ENCODE measurements around the gene POLD4. TPM values are rescaled to one million over a fixed set of nuclear protein-coding genes. Genes with fewer than 3 reads are reported as not detected.
"Not testable (repeated sequence)": the region's sequence is repeated elsewhere in the genome, so short reads cannot be mapped to it uniquely, and the experiment has no call there.

Gene POLD4
- total RNA-seq, 1 donor from 2014 or later, result 32.0 TPM

DNA sequence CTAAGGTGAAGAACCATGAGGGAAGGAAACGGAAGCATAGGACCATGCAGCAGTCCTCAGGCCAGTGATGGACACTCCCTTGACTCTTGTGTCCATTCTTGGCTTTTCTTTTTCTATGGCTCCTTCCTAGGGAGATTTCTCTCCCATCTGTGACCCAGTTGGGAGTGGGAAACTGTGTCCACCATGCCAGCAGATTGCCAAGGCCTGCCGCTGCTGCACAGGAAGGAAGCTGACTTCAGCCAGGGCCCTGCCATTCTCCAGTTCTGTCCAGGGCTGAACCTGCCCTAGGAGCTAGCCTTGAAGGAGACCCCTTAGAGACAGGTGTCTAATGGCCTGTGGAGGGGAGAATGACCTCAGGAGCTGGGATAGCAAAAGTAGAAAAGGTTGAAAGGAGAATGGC is 32.7 kb downstream of the POLD4 start:
- Mint-ChIP-seq H3K27me3 (ENCODE audit: low read depth) (peaks cover 4% of the 10 kb centered on the region), H3K4me3 (no peak overlapping the region), H3K36me3 (peaks cover 2% of the 10 kb centered on the region), H3K27ac (no peak overlapping the region), H3K9me3 (no peaks in the 10 kb centered on the region), H3K4me1 (peaks cover 10% of the 10 kb centered on the region)
- no peak for DNase-seq (ENCODE audit: low spot score in 2 of 2, unreplicated experiment in 2 of 2)
- TF ChIP-seq, protein P1, sequence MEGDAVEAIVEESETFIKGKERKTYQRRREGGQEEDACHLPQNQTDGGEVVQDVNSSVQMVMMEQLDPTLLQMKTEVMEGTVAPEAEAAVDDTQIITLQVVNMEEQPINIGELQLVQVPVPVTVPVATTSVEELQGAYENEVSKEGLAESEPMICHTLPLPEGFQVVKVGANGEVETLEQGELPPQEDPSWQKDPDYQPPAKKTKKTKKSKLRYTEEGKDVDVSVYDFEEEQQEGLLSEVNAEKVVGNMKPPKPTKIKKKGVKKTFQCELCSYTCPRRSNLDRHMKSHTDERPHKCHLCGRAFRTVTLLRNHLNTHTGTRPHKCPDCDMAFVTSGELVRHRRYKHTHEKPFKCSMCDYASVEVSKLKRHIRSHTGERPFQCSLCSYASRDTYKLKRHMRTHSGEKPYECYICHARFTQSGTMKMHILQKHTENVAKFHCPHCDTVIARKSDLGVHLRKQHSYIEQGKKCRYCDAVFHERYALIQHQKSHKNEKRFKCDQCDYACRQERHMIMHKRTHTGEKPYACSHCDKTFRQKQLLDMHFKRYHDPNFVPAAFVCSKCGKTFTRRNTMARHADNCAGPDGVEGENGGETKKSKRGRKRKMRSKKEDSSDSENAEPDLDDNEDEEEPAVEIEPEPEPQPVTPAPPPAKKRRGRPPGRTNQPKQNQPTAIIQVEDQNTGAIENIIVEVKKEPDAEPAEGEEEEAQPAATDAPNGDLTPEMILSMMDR (IDR thresholded peaks at IDR 0.05; ENCODE audit: unreplicated experiment), result no peak

DNA sequence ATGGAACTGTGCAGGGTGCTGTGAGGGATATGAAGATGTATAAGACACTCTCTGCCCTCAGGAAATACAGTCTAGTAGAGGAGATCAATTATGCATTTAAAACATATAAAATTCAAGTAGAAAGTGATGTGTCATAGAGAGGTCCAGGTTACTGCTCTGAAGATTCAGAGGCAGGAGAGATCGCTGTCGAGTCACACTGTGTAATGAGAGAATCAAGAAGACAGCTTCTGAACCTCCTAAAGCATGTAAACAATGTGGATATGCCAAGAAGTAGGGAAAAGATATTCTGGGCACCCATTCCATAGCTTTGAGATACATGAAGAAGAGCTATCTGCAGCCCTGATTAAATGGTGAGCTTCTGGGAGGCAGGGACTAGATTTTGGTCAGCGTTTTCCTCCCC is 33.3 kb downstream of the POLD4 start:
- Mint-ChIP-seq H3K27me3 (ENCODE audit: low read depth) (peaks cover 4% of the 10 kb centered on the region), H3K36me3 (peaks cover 2% of the 10 kb centered on the region), H3K4me1 (peaks cover 10% of the 10 kb centered on the region), H3K27ac (no peak overlapping the region), H3K9me3 (no peaks in the 10 kb centered on the region), H3K4me3 (no peak overlapping the region)
- no peak for DNase-seq (ENCODE audit: low spot score in 2 of 2, unreplicated experiment in 2 of 2)
- TF ChIP-seq, protein P1 (IDR thresholded peaks at IDR 0.05; ENCODE audit: unreplicated experiment), result no peak

DNA sequence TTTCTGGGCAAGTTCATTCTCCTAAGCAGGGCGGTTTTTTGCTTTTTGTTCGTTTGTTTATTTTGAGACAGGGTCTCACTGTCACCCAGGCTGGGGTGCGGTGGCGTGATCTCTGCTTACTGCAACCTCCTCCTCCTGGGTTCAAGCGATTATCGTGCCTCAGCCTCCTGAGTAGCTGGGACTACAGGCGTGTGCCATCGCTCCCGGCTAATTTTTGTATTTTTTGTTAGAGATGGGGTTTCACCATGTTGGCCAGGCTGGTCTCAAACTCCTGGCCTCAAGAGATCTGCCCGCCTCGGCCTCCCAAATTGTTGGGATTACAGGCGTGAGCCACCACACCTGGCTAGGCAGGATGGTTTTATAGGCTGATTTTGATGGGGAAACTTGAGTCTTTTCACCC is 34.5 kb downstream of the POLD4 start:
- not testable (repeated sequence) for H3K4me1 Mint-ChIP-seq; H3K36me3 Mint-ChIP-seq; H3K27ac Mint-ChIP-seq; H3K27me3 Mint-ChIP-seq (ENCODE audit: low read depth); H3K9me3 Mint-ChIP-seq; DNase-seq (ENCODE audit: low spot score in 2 of 2, unreplicated experiment in 2 of 2)
- H3K4me3 Mint-ChIP-seq, result peak overlapping the region; percentile 95

DNA sequence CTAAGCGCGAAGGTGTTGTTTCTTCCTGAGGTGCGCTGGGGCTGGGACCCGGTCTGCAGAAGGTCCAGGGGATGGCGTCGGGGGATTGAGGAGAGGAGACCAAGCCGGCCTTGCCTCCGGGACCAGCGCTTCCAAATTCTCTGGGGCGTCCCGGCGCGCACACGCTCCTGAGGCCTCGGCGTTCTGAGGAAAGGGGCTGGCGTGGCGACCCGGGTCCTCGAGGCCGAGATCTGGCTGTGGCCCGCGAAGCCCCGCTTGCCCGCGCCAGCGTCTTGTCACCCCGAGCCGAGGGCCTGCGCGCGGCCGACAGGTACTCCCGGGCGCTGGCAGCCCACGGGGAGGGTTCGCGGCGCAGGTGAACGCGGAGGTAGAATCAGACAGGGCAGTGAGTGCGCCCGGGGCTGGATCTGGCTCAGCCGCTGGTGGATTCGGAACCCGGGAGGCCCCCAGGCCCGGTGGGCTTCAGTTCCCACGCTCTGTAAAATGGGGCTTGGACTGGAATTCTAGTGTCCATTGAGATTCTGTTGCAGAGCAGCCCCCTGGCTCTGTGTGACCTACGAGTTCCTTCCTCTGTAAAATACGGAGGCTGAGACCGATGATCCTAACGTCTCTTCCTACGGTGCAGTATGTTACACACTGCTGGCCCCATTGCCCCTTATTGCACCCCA is 35.3 kb downstream of the POLD4 start:
- no peaks in the 10 kb centered on the region for H3K9me3 Mint-ChIP-seq
- DNase-seq (ENCODE audit: low spot score in 2 of 2, unreplicated experiment in 2 of 2), result no peak
- H3K4me1 Mint-ChIP-seq, result peaks cover 10% of the 10 kb centered on the region
- peak overlapping the region; percentile 99 for H3K27ac Mint-ChIP-seq
- H3K27me3 Mint-ChIP-seq (ENCODE audit: low read depth), result peaks cover 4% of the 10 kb centered on the region
- H3K36me3 Mint-ChIP-seq, result no peaks in the 10 kb centered on the region
- TF ChIP-seq, protein P1 (IDR thresholded peaks at IDR 0.05; ENCODE audit: unreplicated experiment), result peak; percentile 34
- peak overlapping the region; percentile 95 for H3K4me3 Mint-ChIP-seq

DNA sequence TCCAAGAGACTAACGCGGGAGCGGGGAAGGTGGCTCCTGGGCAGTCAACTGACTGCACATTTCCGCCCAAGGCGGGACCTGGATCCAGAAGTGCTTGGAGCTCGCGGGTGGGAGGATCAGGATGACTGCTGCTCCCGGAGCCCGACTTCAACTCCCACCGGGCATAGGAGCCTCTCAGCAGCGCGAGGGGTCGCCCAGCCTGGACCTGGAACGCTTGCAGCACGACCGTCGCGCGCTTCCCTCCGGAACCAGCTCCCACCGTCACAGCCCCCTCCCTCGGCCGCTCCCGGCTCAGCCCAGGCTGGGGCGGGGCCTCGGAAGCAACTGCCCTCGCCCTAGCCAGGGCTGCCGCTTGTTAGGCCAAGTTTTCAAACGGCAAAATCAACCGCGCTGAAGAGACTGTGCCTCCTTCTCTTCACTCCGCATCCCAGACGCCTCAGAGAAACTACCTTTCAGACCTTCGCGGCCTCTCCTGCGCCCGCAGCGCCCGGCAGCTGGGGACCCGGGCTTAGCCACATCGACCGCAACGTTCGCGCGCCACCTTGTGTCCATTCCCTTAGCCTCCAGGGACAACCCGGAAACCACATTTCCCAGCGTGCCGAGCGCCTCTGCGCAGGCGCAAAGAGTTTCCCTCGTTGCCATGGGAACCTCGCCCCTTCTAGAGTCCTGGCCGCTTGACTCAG is 36.0 kb downstream of the POLD4 start:
- Mint-ChIP-seq H3K9me3 (no peaks in the 10 kb centered on the region), H3K4me1 (peaks cover 15% of the 10 kb centered on the region), H3K27me3 (ENCODE audit: low read depth) (peaks cover 4% of the 10 kb centered on the region), H3K27ac (peak overlapping the region; percentile 99), H3K4me3 (peak overlapping the region; percentile 95), H3K36me3 (no peaks in the 10 kb centered on the region)
- peak; percentile 96 to 99 for DNase-seq (ENCODE audit: low spot score in 2 of 2, unreplicated experiment in 2 of 2)
- TF ChIP-seq, protein P1 (IDR thresholded peaks at IDR 0.05; ENCODE audit: unreplicated experiment), result peak; percentile 91

DNA sequence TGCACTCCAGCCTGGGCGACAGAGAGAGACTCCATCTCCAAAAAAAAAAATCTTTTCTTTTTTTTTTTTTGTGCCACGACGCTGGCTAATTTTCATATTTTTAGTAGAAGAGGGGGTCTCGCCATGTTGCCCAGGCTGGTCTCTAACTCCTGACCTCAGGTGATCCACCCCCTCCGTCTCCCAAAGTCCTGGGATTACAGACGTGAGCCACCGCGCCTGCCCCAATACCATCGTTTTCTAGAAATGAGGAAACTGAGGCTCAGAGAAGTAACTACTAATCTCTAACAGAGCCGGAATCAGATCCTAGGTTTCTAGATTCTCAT is 36.5 kb downstream of the POLD4 start:
- peak overlapping the region; percentile 99 for H3K27ac Mint-ChIP-seq
- peaks cover 4% of the 10 kb centered on the region for H3K27me3 Mint-ChIP-seq (ENCODE audit: low read depth)
- no peaks in the 10 kb centered on the region for H3K9me3 Mint-ChIP-seq
- DNase-seq (ENCODE audit: low spot score in 2 of 2, unreplicated experiment in 2 of 2), result no peak
- no peaks in the 10 kb centered on the region for H3K36me3 Mint-ChIP-seq
- peak overlapping the region; percentile 95 for H3K4me3 Mint-ChIP-seq
- TF ChIP-seq, protein P1 (IDR thresholded peaks at IDR 0.05; ENCODE audit: unreplicated experiment), result no peak
- peaks cover 16% of the 10 kb centered on the region for H3K4me1 Mint-ChIP-seq

Data from mesothelial cell of epicardium (in vitro differentiated cells).